Kidney epithelial cell (primary cell): ENCODE results near the gene ASIC3. TPM values are rescaled to one million over a fixed set of nuclear protein-coding genes. Genes with fewer than 3 reads are reported as not detected.
A peak's percentile ranks its signal among the peaks of the same experiment; 100 is the strongest.

Experiments used
- DNase-seq: peaks from one replicate; pipeline ENCODE4 v3.0.0-alpha.2; 2010; ENCODE audit warnings: low read depth
- H3K27me3 ChIP-seq: 2 replicates; pipeline ENCODE4 v1.6.0; 2011; ENCODE audit warnings: low read length; ENCODE audit not compliant: control insufficient read depth, insufficient read depth
- H3K36me3 ChIP-seq: 2 replicates; pipeline ENCODE4 v1.5.1; 2011; ENCODE audit warnings: low read length; ENCODE audit not compliant: control insufficient read depth, insufficient read depth
- H3K4me3 ChIP-seq: 2 replicates; pipeline ENCODE4 v1.5.1; 2011; ENCODE audit warnings: low read depth, mild to moderate bottlenecking, control low read depth, low read length
- total RNA-seq: library from RNA; depleted of rRNA; stranded (reverse); fragments of >200 nt; gene quantifications from 2 replicates; pipeline ENCODE4 v1.2.3, GENCODE V29; 2015
- TF ChIP-seq, protein P1 (sequence below): IDR thresholded peaks from 2 replicates; pipeline ENCODE4 v1.5.1; 2011; ENCODE audit warnings: mild to moderate bottlenecking, moderate library complexity, low read length, control low read depth, inconsistent platforms; ENCODE audit not compliant: insufficient read depth, poor library complexity, severe bottlenecking

ASIC3 gene
- total RNA-seq, 1 donor from 2014 or later, result 0.04 TPM

DNA sequence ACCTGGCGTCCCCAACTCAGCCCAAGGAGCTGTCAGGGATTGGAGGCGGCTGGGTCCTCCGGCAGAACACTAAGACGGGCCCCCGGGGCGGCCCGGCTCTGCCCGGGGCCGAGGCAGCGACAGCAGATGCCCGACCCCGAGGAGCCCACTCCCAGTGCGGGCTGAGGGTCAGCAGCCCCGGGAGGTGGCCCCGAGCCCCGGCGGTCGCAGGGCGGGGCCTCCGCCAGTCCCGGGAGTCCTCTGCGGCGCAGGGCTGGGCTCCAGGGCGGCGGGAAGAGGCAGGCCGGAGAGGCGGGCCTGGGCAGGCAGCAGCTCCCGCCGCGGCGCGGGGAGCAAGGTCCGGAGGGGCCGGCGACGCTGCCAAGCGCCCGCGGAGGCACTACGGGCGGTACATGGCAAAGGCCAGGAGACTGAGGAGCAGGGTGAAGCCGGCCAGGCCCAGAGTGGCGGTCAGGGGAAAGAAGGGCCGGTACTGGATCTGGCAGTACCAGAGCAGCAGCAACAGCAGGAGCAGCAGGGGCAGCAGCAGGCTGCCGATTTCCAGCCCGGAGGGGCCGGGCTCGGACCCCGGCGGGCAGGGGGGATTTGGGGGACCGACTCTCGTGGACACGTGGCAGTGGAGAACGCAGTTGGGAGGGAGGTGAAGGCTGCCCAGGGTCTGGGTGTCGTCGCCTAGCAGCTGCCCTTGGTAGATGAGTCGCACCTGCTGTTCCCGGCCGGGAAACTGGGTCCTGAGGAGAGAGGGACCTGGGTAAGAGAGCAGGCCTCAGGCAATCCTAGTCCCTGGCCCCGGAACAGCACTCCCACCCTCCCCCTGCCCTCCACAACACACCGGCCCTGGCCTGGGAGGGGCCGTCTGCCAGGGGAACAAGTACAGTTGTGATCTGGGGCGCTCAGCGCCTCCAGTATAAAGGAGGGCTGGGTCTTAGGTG lies 33.1 kb downstream of the ASIC3 start:
- TF ChIP-seq, protein P1, sequence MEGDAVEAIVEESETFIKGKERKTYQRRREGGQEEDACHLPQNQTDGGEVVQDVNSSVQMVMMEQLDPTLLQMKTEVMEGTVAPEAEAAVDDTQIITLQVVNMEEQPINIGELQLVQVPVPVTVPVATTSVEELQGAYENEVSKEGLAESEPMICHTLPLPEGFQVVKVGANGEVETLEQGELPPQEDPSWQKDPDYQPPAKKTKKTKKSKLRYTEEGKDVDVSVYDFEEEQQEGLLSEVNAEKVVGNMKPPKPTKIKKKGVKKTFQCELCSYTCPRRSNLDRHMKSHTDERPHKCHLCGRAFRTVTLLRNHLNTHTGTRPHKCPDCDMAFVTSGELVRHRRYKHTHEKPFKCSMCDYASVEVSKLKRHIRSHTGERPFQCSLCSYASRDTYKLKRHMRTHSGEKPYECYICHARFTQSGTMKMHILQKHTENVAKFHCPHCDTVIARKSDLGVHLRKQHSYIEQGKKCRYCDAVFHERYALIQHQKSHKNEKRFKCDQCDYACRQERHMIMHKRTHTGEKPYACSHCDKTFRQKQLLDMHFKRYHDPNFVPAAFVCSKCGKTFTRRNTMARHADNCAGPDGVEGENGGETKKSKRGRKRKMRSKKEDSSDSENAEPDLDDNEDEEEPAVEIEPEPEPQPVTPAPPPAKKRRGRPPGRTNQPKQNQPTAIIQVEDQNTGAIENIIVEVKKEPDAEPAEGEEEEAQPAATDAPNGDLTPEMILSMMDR, result no peak
- Histone ChIP-seq H3K4me3 (peak overlapping the region; percentile 11), H3K27me3 (no peaks in the 10 kb centered on the region), H3K36me3 (peaks cover 1% of the 10 kb centered on the region)
- DNase-seq, result no peak

DNA sequence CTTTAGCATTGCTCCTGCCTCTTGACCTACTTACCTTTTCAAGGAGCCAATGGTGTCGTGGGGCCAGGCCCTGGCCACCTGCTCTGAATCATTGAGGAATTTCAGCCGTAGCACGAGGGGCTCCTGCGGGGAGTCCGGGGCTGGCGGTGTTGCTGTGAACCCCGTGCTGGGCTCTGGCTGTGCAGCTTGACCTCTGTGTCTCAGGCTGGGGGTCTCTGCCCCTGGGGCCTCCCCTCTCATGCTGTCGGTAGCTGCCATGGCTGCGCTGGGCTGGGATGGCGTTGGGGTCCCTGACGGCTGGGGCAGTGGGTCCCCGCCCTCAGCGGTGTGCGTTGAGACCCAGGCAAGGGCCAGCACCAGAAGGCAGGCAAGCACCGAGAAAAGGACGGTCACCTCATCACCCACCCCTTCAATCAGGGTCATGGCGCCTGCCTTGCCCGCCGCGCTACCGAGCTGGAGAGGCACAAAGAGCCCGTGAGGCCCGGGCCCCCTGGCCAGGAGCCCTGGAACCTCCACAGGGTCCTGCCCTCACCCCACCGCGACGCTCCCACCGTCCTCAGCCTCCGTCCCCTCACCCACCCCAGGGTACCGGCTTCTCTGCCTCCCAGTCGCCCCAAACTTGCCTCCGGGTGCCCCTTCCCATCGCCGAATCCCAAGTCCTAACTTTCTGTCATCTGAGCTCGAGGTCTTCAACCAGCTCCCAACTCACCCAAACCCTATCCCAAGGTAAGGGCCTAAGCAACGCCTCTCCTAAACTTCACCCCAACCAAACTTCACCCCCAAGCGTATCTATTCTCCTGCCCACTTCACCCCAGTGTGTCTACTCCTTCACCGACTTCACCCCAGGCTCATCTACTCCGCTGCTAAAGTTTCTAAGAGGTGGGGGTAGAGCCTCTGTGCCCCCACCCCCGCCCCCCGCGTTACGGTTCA lies 34.1 kb downstream of the ASIC3 start:
- H3K4me3 ChIP-seq, result peak overlapping the region; percentile 84
- no peaks in the 10 kb centered on the region for H3K27me3 ChIP-seq
- DNase-seq, result no peak
- no peaks in the 10 kb centered on the region for H3K36me3 ChIP-seq
- TF ChIP-seq, protein P1, result no peak

DNA sequence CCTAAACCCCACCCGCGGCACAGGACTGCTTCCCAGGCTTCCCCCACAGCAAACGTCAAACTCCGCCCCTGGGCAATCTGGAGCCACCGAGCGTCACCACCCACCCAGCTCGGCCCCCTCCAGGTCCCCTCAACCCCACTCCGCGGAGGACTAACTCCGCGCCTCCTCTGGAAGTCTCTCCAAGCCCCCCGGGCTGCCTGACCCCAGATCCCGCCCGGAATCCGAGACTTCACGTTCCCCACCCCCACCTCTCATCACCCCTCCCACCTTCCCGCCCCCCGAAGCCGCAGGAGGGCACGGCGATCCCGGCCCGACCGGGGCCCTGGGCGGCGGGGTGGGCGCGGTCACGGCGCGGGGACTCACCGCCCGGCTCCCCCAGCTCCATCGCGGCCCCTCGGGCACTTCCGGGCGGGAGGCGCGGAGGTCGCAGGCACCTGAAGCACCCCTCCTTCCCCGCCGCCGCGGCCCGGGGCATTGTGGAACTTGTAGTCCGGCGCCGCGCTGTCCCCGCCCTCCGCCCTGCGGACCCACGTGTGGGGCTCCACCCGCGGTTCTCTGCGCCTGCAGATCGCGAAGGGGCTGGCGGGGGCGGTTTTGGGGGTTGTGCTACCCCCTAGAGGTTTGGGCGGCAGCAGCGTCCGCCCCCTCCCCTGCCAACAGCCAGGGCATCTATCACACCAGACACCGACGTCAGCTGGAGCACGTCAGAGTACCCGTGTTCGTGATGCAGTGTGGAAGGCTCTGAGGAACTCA lies 34.9 kb downstream of the ASIC3 start, which contains the start of gene TMUB1:
Gene TMUB1, minus strand, starts transcription at position 423 of the 753 bp plus-strand sequence. CDS start 930 bp downstream, outside the sequence.
- no peak for DNase-seq

DNA sequence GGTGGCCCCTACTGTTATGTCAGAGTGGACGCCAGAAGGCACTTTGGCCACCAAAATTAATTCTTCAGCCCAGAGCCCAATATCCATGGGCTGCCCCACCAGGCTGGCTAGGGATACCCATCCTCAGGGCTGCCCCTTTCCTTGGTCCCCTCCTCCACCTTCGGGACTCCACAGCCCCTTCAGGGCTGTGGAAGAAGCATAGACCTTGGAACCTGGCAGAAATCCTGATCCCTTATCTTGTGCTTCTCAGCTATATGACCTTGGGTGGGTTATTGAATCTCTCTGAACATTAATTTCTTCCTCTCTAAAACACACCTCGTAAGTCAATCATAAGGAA lies 35.5 kb downstream of the ASIC3 start:
- no peak for DNase-seq
- Histone ChIP-seq H3K27me3 (no peaks in the 10 kb centered on the region), H3K4me3 (peak overlapping the region; percentile 84), H3K36me3 (peaks cover 1% of the 10 kb centered on the region)
- TF ChIP-seq, protein P1, result no peak

More for the DNA sequence above, 34.9 kb downstream of the ASIC3 start, which contains the start of gene TMUB1:
- Histone ChIP-seq H3K4me3 (peak within 1 kb of the TSS; percentile 84), H3K27me3 (no peaks in the 10 kb centered on the region), H3K36me3 (peaks cover 1% of the 10 kb centered on the region)
- TF ChIP-seq, protein P1, result no peak

DNA sequence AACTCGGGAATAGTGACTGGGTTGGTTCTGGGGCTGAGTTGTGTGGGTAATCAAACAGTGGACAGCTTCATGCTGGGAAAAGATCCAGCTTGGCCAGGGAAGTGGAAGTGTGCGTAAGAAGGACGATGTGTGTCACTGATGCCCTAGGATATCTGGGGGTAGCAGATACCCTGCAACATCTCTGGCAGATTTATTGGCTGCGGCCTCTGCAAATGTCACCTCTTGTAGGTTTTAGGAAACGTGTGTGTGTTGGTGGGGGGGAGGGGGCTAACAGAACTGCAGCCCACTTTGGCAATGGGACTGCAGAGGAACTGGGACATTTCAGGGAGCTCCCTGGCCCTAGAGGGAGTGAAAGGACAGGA lies 37.0 kb downstream of the ASIC3 start:
- no peak overlapping the region for H3K4me3 ChIP-seq
- peaks cover 1% of the 10 kb centered on the region for H3K36me3 ChIP-seq
- DNase-seq, result no peak
- TF ChIP-seq, protein P1, result no peak
- no peaks in the 10 kb centered on the region for H3K27me3 ChIP-seq
